Colon (tissue), 2 donors: Measurements from ENCODE around the gene TFPI2.

ENCODE experiments used
- FAIRE-seq: peaks from 2 replicates; lab custom pipeline; 2012; peaks lifted over from hg19 to GRCh38; lab: Jason Lieb, UNC
- donor health status: control.
- donor health status: control.

TFPI2 gene

DNA sequence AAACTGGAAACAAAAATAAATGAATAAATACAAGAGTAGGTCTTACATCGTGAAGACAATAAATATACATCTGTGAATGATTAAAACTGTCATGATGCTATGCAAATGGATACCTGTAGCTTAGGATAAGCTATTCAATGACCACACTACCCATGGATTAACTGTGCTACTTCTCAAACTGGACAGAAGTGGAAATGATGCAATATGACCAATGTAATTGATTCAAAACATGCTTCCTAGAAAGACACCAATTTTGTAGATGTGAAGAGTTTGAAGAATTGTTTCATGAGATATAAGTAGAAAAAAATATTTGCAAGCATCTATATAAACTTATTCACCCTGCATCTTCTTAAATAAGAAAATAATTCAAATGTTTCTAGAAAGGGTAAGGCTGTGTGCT, 36.1 kb downstream of the TFPI2 start:
- no peak for FAIRE-seq

DNA sequence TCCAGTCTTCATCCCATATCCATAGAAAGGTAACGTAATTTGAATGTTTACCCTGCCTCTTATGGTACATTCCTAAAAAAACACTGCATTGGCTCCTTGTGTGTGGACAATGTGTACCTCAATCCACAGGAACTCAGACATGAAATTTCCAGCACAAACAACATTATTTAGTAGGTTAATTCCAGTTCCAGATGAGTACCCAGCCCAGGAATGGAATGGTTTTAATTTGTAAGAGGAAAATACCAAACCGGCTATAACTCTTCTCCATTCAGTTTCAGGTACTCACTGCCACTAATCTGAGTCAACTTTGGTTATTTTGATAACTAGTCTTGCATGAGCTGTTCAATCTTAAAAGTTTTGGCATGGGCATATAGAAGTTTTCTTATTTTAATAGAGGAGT, 39.0 kb downstream of the TFPI2 start:
- FAIRE-seq, result no peak

DNA sequence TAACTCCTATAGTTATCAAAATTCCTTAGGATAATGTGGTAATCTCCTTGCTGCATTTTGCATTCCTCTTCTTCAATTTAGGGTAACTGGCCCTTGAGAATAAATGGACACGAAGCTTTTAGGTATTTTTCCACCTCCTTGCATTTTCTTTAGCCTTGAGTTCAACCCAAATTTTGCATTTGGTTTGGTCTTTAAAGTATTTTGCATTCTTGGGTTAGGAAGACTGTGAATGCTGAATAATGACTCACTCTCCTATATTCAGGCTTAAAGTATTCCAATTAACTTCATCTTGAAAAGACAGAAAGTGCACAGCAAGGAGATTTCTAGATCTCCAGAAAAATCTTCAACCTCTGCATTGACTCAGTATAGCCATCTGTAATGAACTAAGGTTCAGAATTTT, 47.3 kb downstream of the TFPI2 start:
- FAIRE-seq, result no peak

DNA sequence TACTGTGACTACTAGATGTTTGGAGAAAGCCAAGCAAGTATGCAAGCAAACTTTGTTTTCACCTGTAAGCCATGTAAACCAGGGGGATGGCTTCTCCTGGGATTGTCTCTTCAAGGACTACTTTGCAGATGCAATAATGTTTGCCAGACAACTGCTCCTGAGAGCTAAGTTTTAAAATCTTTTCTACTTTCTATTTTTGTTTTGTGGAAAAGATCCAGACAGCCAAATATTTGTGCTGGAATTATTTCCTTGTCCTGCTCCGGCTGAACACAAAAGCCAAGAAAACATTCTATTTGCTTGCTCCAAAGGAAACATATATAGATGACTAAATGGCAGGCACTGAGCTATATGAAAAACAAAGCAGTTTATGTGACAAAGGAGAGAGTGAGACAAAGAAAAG, 51.6 kb downstream of the TFPI2 start:
- FAIRE-seq, result no peak

DNA sequence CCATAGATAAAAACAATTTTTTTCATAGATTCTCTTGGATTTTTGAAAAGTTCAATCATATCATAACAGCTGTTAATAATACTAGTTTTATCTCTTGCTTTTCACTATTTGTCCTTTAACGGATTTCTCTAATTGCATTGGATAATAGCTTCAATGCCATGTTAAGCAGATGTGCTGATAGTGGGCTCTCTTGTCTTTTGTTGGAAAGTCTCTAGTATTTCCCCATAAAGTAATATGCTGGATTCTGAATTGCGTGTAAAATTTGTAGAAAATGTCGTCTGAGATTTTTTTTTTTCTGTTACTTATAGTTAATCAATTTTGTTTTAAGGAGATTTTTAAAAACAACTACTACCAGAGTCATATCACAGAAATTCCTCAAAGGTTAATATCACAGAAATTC, 53.3 kb downstream of the TFPI2 start:
- no peak for FAIRE-seq

DNA sequence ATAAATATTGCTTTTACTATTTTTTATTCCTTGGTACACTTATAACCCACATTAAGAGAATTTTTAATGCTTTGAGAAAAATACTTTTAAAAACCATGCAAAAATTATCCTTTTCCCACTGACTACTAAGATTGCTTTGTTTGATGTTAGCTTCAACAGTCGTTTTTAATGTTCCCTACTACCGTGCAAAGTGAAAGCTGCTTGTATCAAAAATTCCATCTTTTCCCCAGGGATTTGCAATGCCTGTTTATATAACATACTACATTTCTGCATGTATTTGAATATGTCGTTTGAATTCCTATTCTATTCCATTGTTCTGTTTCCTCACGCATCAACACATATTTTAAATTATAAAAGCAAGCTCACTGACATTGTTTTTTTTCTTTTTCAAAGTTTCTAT, 54.4 kb downstream of the TFPI2 start:
- FAIRE-seq, result no peak

DNA sequence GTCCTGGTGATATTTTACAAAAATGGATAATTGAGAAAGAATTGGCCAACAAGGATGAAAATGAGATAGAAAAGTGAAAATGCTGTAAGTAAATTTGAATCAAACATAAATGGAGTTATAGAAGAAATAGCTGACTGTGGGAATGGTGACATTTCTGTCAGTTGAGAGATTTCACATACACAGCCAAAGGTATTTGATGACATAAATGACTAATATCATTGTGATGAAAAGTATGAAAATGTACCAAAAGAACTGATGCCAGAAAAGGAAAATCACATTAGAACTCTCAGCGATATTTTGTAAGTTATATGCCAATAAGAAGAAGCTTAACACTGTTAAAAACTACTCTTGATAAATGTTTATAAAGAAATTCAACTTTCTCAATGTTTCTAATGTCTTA, 54.9 kb downstream of the TFPI2 start:
- FAIRE-seq, result no peak
